Motor neuron (in vitro differentiated cells): ENCODE results near the gene CSRP2. TPM values are rescaled to one million over a fixed set of nuclear protein-coding genes. Genes with fewer than 3 reads are reported as not detected.
A peak's percentile ranks its signal among the peaks of the same experiment; 100 is the strongest.

Experiments
- ATAC-seq, 8 experiments: fragments of 200-7000 bp; cut with Tn5 transposase; replicated peaks in 6 of 8; 2 replicates each; pipeline ENCODE4 v1.8.0; 2021; ENCODE audit warnings: mild to moderate bottlenecking in 8 of 8, moderate library complexity in 8 of 8
- H3K27ac ChIP-seq, 2 donors: fragments of 250-450 bp; sonication (Bioruptor Pico); 2 replicates each; pipeline ENCODE4 v1.9.0; 2021; ENCODE audit warnings: antibody characterized with exemption in 2 of 2, mild to moderate bottlenecking in 2 of 2, moderate library complexity in 1 of 2
- H3K4me1 ChIP-seq, 2 donors: fragments of 250-450 bp; sonication (Bioruptor Pico); replicated peaks in 1 of 2; 2 replicates each; pipeline ENCODE4 v1.6.1; 2021; ENCODE audit warnings: antibody characterized with exemption in 2 of 2, mild to moderate bottlenecking in 2 of 2, moderate library complexity in 1 of 2
- H3K4me3 ChIP-seq, 5 donors: fragments of 250-450 bp; sonication (Bioruptor Pico); 2 replicates each; pipeline ENCODE4 v1.9.0; 2021; ENCODE audit warnings: antibody characterized with exemption in 5 of 5, mild to moderate bottlenecking in 5 of 5, moderate library complexity in 4 of 5
- WGBS, 10 experiments: fragments of 450-650 bp; shearing (Covaris generic); methylation state at CpG; one replicate each; pipeline ENCODE4 v1.0.0; 2022; 5-methylcytosine and 5-hydroxymethylcytosine counted together
- in situ Hi-C, 9 experiments: fragments of 400-800 bp; cut with MboI; loops; one replicate each; pipeline ENCODE4 v1.15.0; 2021; ENCODE audit warnings: low sequenced_read_pairs in 9 of 9, low pct_unique_long_range_greater_than_20kb in 2 of 9; ENCODE audit not compliant: unreplicated experiment in 9 of 9
- total RNA-seq, 8 experiments: library from RNA; unstranded; fragments of 300-600 nt; gene quantifications; 2 replicates each; pipeline versions ENCODE4 v1.2.3 to v1.2.4, GENCODE V29; 2022

The CSRP2 gene
- total RNA-seq, 8 experiments from 2014 or later: 7.1 to 213 (median 75.6) TPM

DNA sequence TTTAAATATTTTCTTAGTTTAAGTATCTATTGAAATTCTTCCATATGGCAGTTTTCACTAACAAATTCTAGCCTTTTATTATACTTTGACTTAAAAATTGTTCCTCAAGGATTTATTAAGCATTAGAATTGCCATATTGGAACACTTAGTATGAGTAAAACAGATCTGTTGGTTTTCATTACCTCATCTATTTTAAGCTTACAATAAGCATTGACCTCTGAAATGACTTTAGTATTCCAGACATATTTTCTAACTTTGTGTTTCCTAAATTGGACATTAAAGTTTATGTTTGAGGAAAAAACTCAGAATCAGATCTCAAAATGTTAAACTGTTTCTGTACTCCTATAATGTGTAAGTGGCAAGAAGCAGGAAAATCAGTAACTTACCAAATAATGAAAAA lies 48.4 kb downstream of the CSRP2 start:
- in situ Hi-C loops: no loop called here
- no peaks in the 10 kb centered on the region for H3K4me1 ChIP-seq
- no peak overlapping the region for H3K4me3 ChIP-seq
- H3K27ac ChIP-seq: no peak overlapping the region
- no peak for ATAC-seq

DNA sequence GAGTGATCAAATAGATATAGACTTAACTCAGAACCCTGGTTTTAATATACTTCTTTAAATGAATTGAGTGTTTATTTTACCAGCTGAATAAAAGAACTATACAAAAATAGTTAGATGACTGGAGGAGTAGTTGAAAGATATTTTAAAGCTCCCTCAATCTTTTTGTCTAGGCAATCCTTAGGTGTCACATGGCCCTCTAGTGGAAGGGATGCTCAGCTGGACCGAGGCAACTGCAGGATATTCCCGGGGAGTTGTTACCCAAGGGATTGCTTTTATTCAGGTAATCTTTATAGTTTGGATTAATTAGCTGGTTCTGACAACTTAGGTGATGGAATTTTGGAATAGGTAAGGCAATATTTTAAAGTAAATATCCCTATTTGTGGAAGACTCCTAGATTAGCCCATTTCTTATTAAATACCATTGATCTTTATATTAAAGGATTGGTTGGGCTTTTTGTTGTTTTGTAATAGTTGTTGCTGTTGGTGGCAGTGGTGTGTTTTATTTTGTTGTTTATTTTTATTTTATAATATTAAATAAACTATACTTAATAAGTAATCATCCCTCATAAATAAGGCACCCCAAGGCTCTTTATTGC lies 57.8 kb downstream of the CSRP2 start:
- ATAC-seq: peak in 3 of 8 experiments; percentile 48 to 60 (median 60)
- WGBS, 10 experiments: 14 to 57% (median 23%) methylated on average over 1 to 2 of the region's 2 CpGs; no CpG with 5 or more reads in 3 of the 10 experiments
- H3K27ac ChIP-seq: no peak overlapping the region
- no peak overlapping the region for H3K4me3 ChIP-seq
- in situ Hi-C loops: no loop called here
- H3K4me1 ChIP-seq: no peaks in the 10 kb centered on the region

DNA sequence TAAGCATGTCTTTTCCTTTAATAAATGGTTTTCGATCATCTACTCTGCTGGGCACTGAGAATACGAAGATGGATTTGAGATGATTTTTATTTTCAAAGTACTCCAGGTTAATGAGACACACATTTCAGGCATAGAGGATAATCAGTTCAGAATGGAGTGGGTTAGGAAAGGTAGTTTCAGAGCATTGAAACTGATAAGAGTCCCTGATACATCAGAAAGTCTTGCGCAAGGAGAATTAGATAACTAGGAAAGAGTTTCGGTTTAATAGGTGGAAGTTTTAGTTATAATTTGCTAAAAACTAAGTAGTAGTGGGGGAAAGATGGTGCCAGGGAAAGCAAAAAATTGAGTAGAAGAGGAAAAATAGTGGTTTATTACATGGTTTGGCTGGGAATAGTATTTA lies 64.8 kb downstream of the CSRP2 start:
- Histone ChIP-seq H3K4me3 (no peak overlapping the region), H3K4me1 (no peaks in the 10 kb centered on the region), H3K27ac (no peak overlapping the region)
- 73 to 100% (median 83%) methylated on average over 2 to 4 of the region's 4 CpGs for WGBS, 10 experiments
- no peak for ATAC-seq
- in situ Hi-C loops: no loop called here

DNA sequence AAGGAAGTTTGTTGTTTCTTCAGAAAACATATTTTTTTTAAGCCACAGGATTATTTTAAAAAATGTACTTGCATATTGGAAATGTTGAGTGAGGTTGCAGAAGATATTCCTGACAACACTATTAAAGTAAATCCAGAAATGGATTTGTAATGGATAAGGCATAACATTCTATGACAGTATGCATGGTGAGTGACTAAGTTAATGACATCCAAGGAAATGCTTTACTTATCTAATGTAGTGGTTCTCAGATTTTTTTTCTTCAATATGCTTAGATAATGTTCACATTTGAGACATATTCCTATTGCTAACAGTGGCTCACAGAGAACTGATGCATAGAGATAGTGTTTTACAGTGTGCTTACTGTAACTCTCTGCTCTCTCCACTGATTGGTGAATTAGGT lies 65.6 kb downstream of the CSRP2 start:
- H3K4me3 ChIP-seq: no peak overlapping the region
- in situ Hi-C loops: no loop called here
- no peak overlapping the region for H3K27ac ChIP-seq
- ATAC-seq: peak in 2 of 8 experiments; percentile 48 to 79
- no peaks in the 10 kb centered on the region for H3K4me1 ChIP-seq

DNA sequence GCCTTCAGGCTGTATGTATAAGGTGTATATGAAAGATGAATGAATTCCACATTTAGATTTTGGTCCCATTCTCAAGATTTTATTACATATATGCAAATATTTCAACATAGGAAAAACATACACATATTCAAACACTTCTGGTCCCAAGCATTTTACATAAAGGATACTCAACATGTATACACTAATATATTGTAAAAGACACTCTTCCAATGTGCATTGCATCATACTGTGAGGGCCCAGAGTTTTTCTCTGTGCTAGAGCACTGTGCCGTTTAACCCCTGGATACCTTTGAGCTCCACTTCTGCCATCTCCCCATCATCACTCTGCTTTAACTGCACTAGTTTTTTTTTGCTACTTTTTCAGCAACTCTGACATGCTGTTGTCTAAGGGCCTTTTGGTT lies 66.8 kb downstream of the CSRP2 start:
- Histone ChIP-seq H3K4me3 (no peak overlapping the region), H3K4me1 (no peaks in the 10 kb centered on the region), H3K27ac (no peak overlapping the region)
- in situ Hi-C loops: no loop called here
- ATAC-seq: peak in 2 of 8 experiments; percentile 35 to 96
- WGBS, 10 experiments: 71 to 100% (median 80%) methylated on average over 1 of the region's 1 CpG; no CpG with 5 or more reads in 5 of the 10 experiments

DNA sequence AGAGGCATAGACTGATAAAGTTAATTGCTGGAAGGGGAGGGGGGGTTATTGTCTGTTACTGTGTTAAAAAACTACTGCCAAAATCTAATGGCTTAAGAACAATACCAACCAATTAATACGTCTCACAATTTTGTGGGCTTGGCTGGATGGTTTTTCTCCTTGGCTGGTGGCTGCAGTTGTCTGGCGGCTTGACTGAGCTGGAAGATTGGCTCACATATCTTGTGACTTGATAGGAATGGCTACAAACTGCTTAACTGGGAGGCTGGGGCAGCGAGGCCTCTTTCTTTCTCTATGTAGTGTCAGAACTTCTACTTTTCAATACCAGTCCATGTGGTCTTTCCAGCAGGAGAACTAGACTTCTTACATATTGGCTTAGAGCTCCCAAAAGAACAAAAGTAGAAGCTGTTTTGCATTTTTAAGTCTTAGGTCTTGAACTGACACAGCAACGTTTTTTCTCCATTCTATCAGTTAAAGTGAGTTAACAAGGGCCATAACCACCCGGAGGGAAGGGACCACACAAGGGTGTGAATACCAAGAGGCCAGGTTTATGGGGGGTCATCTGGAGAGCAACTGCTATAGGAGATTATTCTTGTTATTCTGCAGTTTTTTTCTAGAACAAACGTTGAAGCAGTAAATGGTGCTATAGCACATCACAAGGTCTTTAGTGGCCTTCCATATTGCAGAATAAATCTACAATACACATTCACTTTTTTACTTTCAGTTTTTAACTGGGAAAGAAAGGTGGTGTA lies 68.0 kb downstream of the CSRP2 start:
- Histone ChIP-seq H3K27ac (no peak overlapping the region), H3K4me1 (no peaks in the 10 kb centered on the region), H3K4me3 (no peak overlapping the region)
- 0 to 52% (median 29%) methylated on average over 1 to 4 of the region's 6 CpGs; no CpG with 5 or more reads in 1 of the 10 experiments for WGBS, 10 experiments
- in situ Hi-C loops: no loop called here
- no peak for ATAC-seq

Other genes starting within 250 kb of the CSRP2 start
- gene ZDHHC17, start 114.9 kb downstream of the CSRP2 start, total RNA-seq: 10 to 100 TPM; 25.8 to 77.5 (median 58.1) TPM
- 10 to 100 TPM in 1 of 8 experiments, 1 to 10 TPM in 6, under 1 TPM in 1; 0.71 to 11.1 (median 2.0) TPM for gene E2F7, start 186.6 kb upstream of the CSRP2 start, total RNA-seq